GM19025 (cell line): Measurements from ENCODE around the gene RFX2.

Experiments
- ATAC-seq: cut with Tn5 transposase; IDR thresholded peaks from one replicate; pipeline ENCODE4 v1.9.1; 2021; ENCODE audit warnings: mild to moderate bottlenecking, low read depth, moderate library complexity; ENCODE audit not compliant: unreplicated experiment

RFX2 gene

GRCh38 chr19:5948752-5949564, 161.3 kb downstream of the RFX2 start:
- no peak for ATAC-seq

- no peak for ATAC-seq
These were observed 162.9 kb downstream of the RFX2 start for GRCh38 chr19:5947435-5947834.

GRCh38 chr19:5943623-5944022, 166.7 kb downstream of the RFX2 start:
- ATAC-seq: no peak
